GM18517 (cell line): Measurements from ENCODE around the gene PDHA2.
"Not testable (repeated sequence)": the region's sequence is repeated elsewhere in the genome, so short reads cannot be mapped to it uniquely, and the experiment has no call there.

Experiments
- ATAC-seq: cut with Tn5 transposase; IDR thresholded peaks from one replicate; pipeline ENCODE4 v1.9.1; 2021; ENCODE audit warnings: mild to moderate bottlenecking, moderate library complexity; ENCODE audit not compliant: unreplicated experiment

PDHA2 gene

DNA sequence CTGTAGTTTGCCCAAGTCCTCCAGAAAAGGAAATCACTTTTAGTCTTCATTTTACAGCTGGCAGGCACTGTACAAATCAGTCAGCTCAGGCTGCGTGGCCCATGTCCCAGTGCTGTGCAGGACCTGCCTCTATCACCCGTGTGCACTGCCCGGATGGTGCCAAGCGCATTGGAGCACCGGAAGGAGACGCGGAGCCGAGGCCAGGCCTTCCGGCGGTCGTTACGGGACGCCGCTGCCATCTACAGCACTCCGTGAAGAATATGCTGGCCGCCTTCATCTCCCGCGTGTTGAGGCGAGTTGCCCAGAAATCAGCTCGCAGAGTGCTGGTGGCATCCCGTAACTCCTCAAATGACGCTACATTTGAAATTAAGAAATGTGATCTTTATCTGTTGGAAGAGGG lies at the start of gene PDHA2:
Gene PDHA2 (plus strand): TSS at position 203 of the 400 bp plus-strand sequence. CDS start 58 bp downstream, at position 261.
- no peak for ATAC-seq

DNA sequence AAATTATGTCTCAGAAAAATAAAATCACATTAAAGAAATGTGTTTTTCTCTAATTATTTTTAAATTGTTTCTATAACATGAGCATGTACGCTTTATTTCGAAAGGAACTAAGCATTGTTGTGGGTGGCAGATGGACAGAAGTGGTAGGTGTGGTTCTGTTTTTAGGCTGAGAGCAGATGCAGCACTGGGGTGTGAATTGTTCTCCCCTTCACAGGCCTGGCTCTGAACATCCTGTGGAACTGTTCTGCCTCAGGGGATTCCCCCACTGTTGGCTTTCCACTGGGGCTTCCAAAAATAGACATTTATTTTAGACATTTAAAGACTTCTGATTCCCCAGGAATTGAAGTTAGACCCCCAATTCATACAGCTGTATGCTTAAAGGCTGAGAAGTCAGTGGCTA lies 41.9 kb upstream of the PDHA2 start:
- ATAC-seq = no peak

GRCh38 chr4:95798727-95799126 lies 41.2 kb upstream of the PDHA2 start:
- no peak for ATAC-seq

DNA sequence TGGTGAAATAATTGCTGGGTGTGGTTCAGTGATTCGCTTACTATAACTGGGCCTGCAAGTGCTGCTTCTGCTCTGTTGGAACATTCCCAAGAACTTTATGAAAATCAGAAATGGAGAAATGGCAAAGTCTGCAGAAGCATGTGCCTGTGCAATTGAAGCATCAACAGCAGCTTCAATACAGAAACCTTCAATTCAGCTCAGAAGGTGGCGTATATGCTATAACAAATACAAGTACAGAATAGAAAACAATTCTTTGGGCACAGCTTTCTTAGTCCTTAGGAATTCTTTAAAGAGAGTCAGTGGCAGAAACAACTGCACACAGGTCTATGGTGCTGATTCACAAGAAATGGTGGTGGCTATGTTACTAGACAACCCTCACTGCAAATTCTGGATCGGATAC lies 18.0 kb upstream of the PDHA2 start:
- ATAC-seq = no peak

- ATAC-seq = no peak
Measured at GRCh38 chr4:95825546-95825945, 14.3 kb upstream of the PDHA2 start.

GRCh38 chr4:95830651-95831050 lies 9.2 kb upstream of the PDHA2 start:
- ATAC-seq = no peak

DNA sequence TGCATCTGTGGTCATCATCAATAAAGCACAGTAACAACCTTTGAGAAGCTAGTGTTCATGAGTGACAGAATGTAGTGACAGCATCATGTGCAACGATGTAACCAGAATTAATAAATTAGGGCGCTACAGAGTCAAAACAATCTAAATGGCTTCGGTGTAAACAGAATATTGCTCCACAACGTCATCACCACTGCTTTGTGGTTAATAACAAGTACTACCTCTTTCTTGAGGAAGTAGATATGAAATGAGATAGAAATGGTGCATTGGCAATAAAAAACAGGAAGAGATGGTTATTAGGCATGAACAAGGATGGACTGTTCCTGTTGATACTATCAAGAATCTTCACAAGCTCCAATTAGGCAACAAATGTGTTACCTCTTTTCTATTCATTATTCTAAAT lies 8.7 kb upstream of the PDHA2 start:
- no peak for ATAC-seq

DNA sequence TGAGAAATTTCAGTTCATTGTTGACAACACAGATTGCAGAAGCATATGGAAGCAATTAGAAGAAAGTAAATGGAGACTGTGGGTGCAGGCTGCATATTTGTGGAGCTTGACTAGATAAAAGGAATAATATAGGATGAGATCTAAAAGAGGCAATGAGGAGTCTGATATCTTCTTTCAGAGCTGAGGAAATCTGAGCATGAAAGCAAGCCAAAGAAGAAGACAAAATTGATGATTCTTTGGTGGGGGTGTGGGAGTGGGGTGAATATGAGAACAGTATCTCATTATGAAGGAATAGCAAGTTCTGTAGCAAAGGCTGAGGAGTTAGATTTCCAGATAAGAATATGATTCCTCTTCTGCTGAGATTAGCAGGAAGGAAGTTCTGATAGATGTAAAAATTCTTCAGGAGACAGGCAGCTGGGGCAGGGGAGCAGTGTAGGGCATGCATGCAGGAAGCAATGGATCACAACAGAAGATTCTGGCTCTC lies 6.1 kb upstream of the PDHA2 start:
- ATAC-seq = no peak

- ATAC-seq = no peak
Measured at GRCh38 chr4:95835672-95836071, 4.2 kb upstream of the PDHA2 start.

- ATAC-seq = no peak
Measured at GRCh38 chr4:95838192-95838591, 1.7 kb upstream of the PDHA2 start.

GRCh38 chr4:95847908-95848460 lies 8.1 kb downstream of the PDHA2 start:
- ATAC-seq = no peak

DNA sequence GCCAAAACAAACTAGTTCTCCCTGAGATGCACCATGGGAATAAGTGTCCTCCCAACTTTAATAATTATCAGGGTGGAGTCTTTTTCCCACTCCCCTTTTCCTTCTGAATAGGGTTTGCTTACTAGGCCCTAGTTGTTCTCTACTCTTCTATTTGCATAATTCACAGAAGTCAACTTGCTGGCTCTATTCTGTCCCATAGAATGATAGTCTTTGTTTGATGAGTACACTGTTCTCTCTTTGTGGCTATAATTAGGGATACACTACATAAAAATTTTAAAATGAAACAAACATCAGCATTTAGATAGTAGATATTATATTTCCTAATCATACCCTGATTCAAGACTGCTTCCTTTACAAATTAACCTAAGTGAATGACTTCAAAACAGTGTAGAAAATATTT lies 10.3 kb downstream of the PDHA2 start:
- ATAC-seq = no peak

DNA sequence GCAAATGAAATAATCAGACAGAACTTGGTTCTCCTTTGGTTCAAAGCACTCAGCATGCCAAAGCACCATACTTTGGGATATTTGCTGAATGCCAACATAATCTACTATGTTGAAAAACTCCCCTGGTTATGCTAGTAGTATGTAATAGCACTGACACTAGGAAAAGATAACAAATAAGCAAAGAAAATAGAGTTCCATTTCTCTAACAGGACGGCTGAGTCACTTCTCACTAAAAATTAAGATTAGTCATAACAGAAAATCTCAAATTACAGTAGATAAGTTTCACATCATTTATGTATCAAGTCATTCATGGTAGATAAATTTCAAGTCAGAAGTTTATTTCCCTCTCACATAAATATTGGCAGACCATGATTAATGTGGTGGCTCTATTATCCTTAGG lies 17.9 kb downstream of the PDHA2 start:
- no peak for ATAC-seq

- no peak for ATAC-seq
Measured at GRCh38 chr4:95867919-95868318, 28.0 kb downstream of the PDHA2 start.

DNA sequence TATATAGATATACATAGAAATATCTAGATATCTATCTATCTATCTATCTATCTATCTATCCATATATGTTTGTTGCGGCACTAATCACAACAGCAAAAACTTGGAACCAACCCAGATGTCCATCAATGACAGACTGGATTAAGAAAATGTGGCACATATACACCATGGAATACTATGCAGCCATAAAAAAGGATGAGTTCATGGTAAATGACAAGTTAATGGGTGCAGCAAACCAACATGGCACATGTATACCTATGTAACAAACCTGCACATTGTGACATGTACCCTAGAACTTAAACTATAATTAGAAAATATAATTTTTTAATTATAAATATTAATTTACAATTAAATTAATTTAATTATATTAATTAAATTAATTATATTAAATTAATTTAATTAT lies 29.5 kb downstream of the PDHA2 start:
- ATAC-seq = not testable (repeated sequence)

DNA sequence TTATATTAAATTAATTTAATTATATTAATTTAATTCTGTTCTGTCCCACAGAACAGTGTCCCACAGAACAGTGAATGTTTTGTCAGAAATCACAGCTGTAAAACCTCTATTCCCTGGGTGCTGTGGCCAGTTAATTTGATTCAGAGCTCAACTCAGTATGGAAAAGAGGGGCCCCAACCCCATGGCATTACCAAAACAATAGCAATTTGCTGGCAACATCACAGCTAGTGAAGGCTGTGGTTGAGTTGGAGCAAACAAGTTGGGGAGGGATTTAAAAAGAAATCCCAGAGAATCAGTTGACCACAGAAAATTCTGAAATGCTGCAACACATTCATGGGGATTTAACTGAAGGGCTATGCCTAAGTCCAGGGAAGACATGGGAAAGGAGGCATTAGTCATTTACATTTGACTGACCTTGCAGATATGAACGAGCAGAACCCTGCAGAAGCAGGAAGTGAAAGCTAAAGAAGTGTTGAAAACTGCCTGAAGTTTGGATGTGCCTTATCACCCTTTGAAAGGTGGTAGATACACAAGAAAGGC lies 30.1 kb downstream of the PDHA2 start:
- ATAC-seq = no peak

DNA sequence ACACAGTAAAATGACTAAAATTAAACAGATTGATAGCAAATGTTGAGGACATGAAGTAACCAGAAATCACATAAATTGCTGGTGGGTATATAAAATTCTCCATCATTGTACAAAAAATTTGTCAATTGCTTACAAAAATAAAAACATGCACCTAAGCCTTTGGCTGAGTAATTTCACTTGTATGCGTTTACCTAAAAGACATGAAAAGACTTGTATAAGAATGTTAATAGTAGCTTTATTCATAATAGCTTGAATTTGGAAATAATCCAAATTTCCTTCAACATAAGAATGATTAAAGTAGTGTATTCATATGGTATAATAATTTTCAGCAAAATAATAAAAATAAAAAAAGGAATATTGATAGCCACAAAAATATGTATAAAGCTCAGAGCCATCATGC lies 37.7 kb downstream of the PDHA2 start:
- ATAC-seq = no peak

DNA sequence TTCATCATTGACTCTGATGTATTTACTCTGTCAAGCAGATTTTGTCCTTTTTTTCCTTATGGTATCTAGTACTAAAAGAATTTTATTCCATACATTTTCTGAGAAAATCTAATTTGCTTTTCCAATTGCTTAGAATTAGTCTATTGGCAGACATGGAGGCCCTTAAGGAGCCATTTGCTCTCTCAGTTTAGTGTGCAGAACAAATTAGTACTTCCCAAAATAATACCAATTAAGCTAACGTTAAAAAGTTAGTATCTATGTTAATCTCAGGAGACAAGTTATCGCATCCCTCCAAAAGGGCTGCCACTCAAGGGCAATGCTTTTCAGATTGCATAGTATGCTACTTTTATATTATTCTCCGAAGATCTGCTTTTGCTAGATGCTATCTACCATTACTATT lies 47.7 kb downstream of the PDHA2 start:
- ATAC-seq = no peak

- ATAC-seq = no peak
Measured at GRCh38 chr4:95889662-95890061, 49.8 kb downstream of the PDHA2 start.
